Measurements from ENCODE around the gene SMIM29. TPM values are rescaled to one million over a fixed set of nuclear protein-coding genes. Genes with fewer than 3 reads are reported as not detected.

SMIM29 gene
- total and polyA plus RNA-seq, 10 of the 15 experiments (the other 5 are each of a cell fraction or from before 2014, with no cell fraction given) = 7.1 to 30.0 (median 16.2) TPM

DNA sequence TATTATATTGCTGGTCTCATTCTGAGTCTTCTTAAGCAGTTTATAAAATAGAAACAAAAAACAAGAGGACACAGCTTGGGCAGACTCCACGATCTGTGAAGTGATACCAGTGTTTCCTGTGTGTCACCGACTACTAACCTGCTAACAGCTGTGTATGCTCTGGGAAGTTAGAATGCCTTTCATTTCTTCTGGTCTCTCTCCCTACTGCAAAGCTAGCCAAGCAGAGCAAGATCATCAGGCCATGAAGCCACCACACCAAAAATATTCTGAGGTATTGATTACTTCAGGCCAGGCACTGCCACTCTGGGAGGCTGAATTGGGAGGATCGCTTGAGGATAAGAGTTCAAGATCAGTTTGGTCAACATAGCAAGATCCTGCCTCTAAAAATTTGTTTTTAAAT lies 46.9 kb upstream of the SMIM29 start:
- no peaks in the 10 kb centered on the region for H3K27me3 ChIP-seq (replicated peaks in 1 of 2; ENCODE audit: control insufficient read depth in 2 of 2, insufficient read depth in 2 of 2, low read length in 1 of 2)
- peak; percentile 94 for FAIRE-seq
- BruUV-seq (replicated peaks) = no TSS peak
- POLR2A ChIA-PET = interaction anchor here (0.6 to 1.3 kb wide), 3 partner anchors 20 to 98 kb away, joined by 3 to 5 read pairs (median 3); no protein-coding TSS in a partner anchor
- no peaks in the 10 kb centered on the region for H3K9me3 ChIP-seq (replicated peaks; ENCODE audit: control insufficient read depth, insufficient read depth, low read length)
- peaks cover 10% of the 10 kb centered on the region for H3K79me2 ChIP-seq (ENCODE audit: control insufficient read depth, insufficient read depth, low read length)
- CTCF ChIA-PET = interaction anchor here (0.8 to 2.2 kb wide), 5 partner anchors 10 to 119 kb away, joined by 3 to 13 read pairs (median 6); partner anchors contain the start of gene NUDT3
- H3K27ac ChIP-seq (ENCODE audit: control insufficient read depth, insufficient read depth) = peak overlapping the region; percentile 76
- peak; percentile 95 for ATAC-seq
- H3K9ac ChIP-seq (ENCODE audit: control insufficient read depth, insufficient read depth, low read length) = peak overlapping the region; percentile 30
- peaks cover 40% of the 10 kb centered on the region for H3K4me1 ChIP-seq (ENCODE audit: control insufficient read depth, insufficient read depth, low read length)
- RAD21 ChIA-PET (ENCODE audit: unreplicated experiment) = interaction anchor here (0.9 to 1.8 kb wide), 11 partner anchors 17 to 121 kb away, joined by 3 to 10 read pairs (median 5); partner anchors contain the start of gene NUDT3
- H2AFZ ChIP-seq (ENCODE audit: control insufficient read depth, low read depth, low read length) = no peak overlapping the region
- DNase-seq (ENCODE audit: low read depth, low spot score) = peak; percentile 95
- in situ Hi-C loops (cut with MboI) (no loop called here), intact Hi-C loops (cut with micrococcal nuclease; ENCODE audit: unreplicated experiment) (loop anchor here (5.0 kb wide), 1 partner anchor 97 kb away; the partner anchor contains the start of gene NUDT3)
- SMC1A ChIA-PET (ENCODE audit: uncharacterized antibody, unreplicated experiment) = interaction anchor here (0.8 to 2.5 kb wide), 18 partner anchors 11 to 126 kb away, joined by 3 to 19 read pairs (median 4); no protein-coding TSS in a partner anchor
- no peaks in the 10 kb centered on the region for H4K20me1 ChIP-seq (ENCODE audit: control insufficient read depth, insufficient read depth)
- 0% methylated on average over 3 of the region's 3 CpGs for WGBS (ENCODE audit: insufficient coverage, insufficient replicate concordance, low lambda C conversion rate, missing lambda C conversion rate)
- peaks cover 1 to 7% of the 10 kb centered on the region in 2 experiments for H3K36me3 ChIP-seq (ENCODE audit: control insufficient read depth in 2 of 2, insufficient read depth in 2 of 2, low read length in 1 of 2)
- 0 out of 2 replicates have a peak overlapping the region, but pooled peaks have one; percentile 4 for H3K4me3 ChIP-seq
- H3K4me2 ChIP-seq (ENCODE audit: control insufficient read depth, insufficient read depth) = peak overlapping the region; percentile 56
- TF ChIP-seq YY1 (IDR thresholded peaks at IDR 0.05; ENCODE audit: low read depth, low read length) (no peak), CBX5 (IDR thresholded peaks at IDR 0.05; ENCODE audit: low read depth) (peak; percentile 26; the same call in 1 of the 2 replicates), ZNF24 (IDR thresholded peaks at IDR 0.05) (peak; percentile 86), RUNX3 (IDR thresholded peaks at IDR 0.05; ENCODE audit: low read length) (peak; percentile 84), TCF3 (IDR thresholded peaks at IDR 0.05; ENCODE audit: borderline replicate concordance, insufficient read depth, low read depth, low read length) (peak; percentile 86), FOXM1 (IDR thresholded peaks at IDR 0.05; ENCODE audit: low read depth, low read length) (peak; percentile 42; the same call in 1 of the 2 replicates), CREB1 (IDR thresholded peaks at IDR 0.05; ENCODE audit: low read depth) (peak; percentile 10; the same call in 1 of the 2 replicates), CBFB (IDR thresholded peaks at IDR 0.05; ENCODE audit: low read depth) (peak; percentile 40; the same call in 1 of the 2 replicates), TBL1XR1 (IDR thresholded peaks at IDR 0.05; ENCODE audit: low read depth, low read length) (0 out of 2 replicates have a peak, but pooled peaks have one; percentile 25), ATF7 (IDR thresholded peaks at IDR 0.05; ENCODE audit: low read depth) (0 out of 2 replicates have a peak, but pooled peaks have one; percentile 14), RCOR1 (conservative IDR thresholded peaks at IDR 0.05; ENCODE audit: low read depth, low read length) (0 out of 2 replicates have a peak, but pooled peaks have one; percentile 38), TAF1 (IDR thresholded peaks at IDR 0.05; ENCODE audit: borderline replicate concordance, low read depth, low read length) (peak; percentile 62; the same call in 1 of the 2 replicates), IKZF1 (conservative IDR thresholded peaks at IDR 0.05) (peak; percentile 72), SIN3A (IDR thresholded peaks at IDR 0.05; ENCODE audit: low read depth, low read length) (no peak), GABPA (IDR thresholded peaks at IDR 0.05; ENCODE audit: low read depth) (no peak), EGR1 (IDR thresholded peaks at IDR 0.05; ENCODE audit: borderline replicate concordance in 1 of 2, low read depth in 2 of 2, low read length in 2 of 2) (no peak)
- TF ChIP-seq, protein P1, sequence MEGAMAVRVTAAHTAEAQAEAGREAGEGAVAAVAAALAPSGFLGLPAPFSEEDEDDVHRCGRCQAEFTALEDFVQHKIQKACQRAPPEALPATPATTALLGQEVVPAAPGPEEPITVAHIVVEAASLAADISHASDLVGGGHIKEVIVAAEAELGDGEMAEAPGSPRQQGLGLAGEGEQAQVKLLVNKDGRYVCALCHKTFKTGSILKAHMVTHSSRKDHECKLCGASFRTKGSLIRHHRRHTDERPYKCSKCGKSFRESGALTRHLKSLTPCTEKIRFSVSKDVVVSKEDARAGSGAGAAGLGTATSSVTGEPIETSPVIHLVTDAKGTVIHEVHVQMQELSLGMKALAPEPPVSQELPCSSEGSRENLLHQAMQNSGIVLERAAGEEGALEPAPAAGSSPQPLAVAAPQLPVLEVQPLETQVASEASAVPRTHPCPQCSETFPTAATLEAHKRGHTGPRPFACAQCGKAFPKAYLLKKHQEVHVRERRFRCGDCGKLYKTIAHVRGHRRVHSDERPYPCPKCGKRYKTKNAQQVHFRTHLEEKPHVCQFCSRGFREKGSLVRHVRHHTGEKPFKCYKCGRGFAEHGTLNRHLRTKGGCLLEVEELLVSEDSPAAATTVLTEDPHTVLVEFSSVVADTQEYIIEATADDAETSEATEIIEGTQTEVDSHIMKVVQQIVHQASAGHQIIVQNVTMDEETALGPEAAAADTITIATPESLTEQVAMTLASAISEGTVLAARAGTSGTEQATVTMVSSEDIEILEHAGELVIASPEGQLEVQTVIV (IDR thresholded peaks at IDR 0.05; ENCODE audit: borderline replicate concordance, partially characterized antibody) = no peak
- TF ChIP-seq, protein P2, sequence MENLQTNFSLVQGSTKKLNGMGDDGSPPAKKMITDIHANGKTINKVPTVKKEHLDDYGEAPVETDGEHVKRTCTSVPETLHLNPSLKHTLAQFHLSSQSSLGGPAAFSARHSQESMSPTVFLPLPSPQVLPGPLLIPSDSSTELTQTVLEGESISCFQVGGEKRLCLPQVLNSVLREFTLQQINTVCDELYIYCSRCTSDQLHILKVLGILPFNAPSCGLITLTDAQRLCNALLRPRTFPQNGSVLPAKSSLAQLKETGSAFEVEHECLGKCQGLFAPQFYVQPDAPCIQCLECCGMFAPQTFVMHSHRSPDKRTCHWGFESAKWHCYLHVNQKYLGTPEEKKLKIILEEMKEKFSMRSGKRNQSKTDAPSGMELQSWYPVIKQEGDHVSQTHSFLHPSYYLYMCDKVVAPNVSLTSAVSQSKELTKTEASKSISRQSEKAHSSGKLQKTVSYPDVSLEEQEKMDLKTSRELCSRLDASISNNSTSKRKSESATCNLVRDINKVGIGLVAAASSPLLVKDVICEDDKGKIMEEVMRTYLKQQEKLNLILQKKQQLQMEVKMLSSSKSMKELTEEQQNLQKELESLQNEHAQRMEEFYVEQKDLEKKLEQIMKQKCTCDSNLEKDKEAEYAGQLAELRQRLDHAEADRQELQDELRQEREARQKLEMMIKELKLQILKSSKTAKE (IDR thresholded peaks at IDR 0.05; ENCODE audit: low read depth, poor library complexity, severe bottlenecking) = peak; percentile 44
- TF ChIP-seq, protein P3, sequence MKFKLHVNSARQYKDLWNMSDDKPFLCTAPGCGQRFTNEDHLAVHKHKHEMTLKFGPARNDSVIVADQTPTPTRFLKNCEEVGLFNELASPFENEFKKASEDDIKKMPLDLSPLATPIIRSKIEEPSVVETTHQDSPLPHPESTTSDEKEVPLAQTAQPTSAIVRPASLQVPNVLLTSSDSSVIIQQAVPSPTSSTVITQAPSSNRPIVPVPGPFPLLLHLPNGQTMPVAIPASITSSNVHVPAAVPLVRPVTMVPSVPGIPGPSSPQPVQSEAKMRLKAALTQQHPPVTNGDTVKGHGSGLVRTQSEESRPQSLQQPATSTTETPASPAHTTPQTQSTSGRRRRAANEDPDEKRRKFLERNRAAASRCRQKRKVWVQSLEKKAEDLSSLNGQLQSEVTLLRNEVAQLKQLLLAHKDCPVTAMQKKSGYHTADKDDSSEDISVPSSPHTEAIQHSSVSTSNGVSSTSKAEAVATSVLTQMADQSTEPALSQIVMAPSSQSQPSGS (IDR thresholded peaks at IDR 0.05; ENCODE audit: low read length) = peak; percentile 58; the same call in 1 of the 2 replicates
